ENCODE data around the gene BAG1.

Gene BAG1

GRCh38 chr9:33288828-33289483, 24.4 kb upstream of the BAG1 start:
- H3K4me1 ChIP-seq, result no peaks in the 10 kb centered on the region; the same call in 1 of the 2 replicates
- no peaks in the 10 kb centered on the region for H3K27me3 ChIP-seq
- no peak for DNase-seq
- H3K36me3 ChIP-seq, result peaks cover 11% of the 10 kb centered on the region
- TF ChIP-seq CTCF (IDR thresholded peaks at IDR 0.05; ENCODE audit: low read depth, low read length), result no peak
- no peak overlapping the region for H3K4me3 ChIP-seq (ENCODE audit: low read depth, low read length)
- H3K9me3 ChIP-seq, result no peaks in the 10 kb centered on the region

- Histone ChIP-seq H3K4me3 (ENCODE audit: low read depth, low read length) (no peak overlapping the region), H3K9me3 (no peaks in the 10 kb centered on the region), H3K36me3 (peaks cover 4% of the 10 kb centered on the region; the same call in 1 of the 2 replicates), H3K4me1 (no peaks in the 10 kb centered on the region; the same call in 1 of the 2 replicates), H3K27me3 (no peaks in the 10 kb centered on the region)
- no peak for DNase-seq
- no peak for TF ChIP-seq CTCF (IDR thresholded peaks at IDR 0.05; ENCODE audit: low read depth, low read length)
Observed at GRCh38 chr9:33288235-33288634, 23.7 kb upstream of the BAG1 start.

- peak; percentile 60 for DNase-seq
- no peaks in the 10 kb centered on the region for H3K27me3 ChIP-seq
- no peaks in the 10 kb centered on the region; the same call in 1 of the 2 replicates for H3K4me1 ChIP-seq
- 0 out of 2 replicates have a peak, but pooled peaks cover 2% of the 10 kb centered on the region for H3K36me3 ChIP-seq
- TF ChIP-seq CTCF (IDR thresholded peaks at IDR 0.05; ENCODE audit: low read depth, low read length), result peak; percentile 88
- no peaks in the 10 kb centered on the region for H3K9me3 ChIP-seq
- H3K4me3 ChIP-seq (ENCODE audit: low read depth, low read length), result no peak overlapping the region
Observed at GRCh38 chr9:33287087-33287490, 22.6 kb upstream of the BAG1 start.

- Histone ChIP-seq H3K27me3 (no peaks in the 10 kb centered on the region), H3K4me1 (no peaks in the 10 kb centered on the region), H3K36me3 (no peaks in the 10 kb centered on the region; the same call in 1 of the 2 replicates), H3K9me3 (no peaks in the 10 kb centered on the region), H3K4me3 (ENCODE audit: low read depth, low read length) (no peak overlapping the region)
- DNase-seq, result no peak
- TF ChIP-seq CTCF (IDR thresholded peaks at IDR 0.05; ENCODE audit: low read depth, low read length), result no peak
Observed at GRCh38 chr9:33285502-33285901, 21.0 kb upstream of the BAG1 start.

DNA sequence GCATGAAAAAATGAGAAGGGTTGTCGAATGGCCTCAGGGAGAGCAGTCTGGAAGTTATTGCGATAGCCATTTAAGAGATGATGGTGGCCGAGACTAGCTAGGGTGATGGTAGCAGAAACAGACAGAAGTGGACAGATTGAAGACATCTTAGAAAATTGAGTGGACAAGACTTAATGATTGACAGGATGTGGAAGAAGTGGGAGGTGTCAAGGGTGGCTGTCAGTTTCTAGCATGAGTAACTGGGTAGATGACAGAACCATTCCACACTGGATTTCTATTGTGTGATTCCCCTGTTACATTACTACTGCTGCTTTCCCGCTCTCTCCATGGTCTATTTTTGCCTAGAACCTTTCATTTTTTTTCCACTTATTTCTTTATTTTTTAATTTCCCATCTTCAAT, 13.0 kb upstream of the BAG1 start:
- Histone ChIP-seq H3K9me3 (no peaks in the 10 kb centered on the region), H3K4me1 (no peaks in the 10 kb centered on the region), H3K36me3 (peaks cover 44% of the 10 kb centered on the region), H3K4me3 (ENCODE audit: low read depth, low read length) (no peak overlapping the region), H3K27me3 (no peaks in the 10 kb centered on the region)
- no peak for TF ChIP-seq CTCF (IDR thresholded peaks at IDR 0.05; ENCODE audit: low read depth, low read length)
- DNase-seq, result no peak

- Histone ChIP-seq H3K4me1 (no peaks in the 10 kb centered on the region), H3K4me3 (ENCODE audit: low read depth, low read length) (no peak overlapping the region), H3K9me3 (no peaks in the 10 kb centered on the region), H3K36me3 (peaks cover 62% of the 10 kb centered on the region), H3K27me3 (no peaks in the 10 kb centered on the region)
- no peak for TF ChIP-seq CTCF (IDR thresholded peaks at IDR 0.05; ENCODE audit: low read depth, low read length)
- no peak for DNase-seq
Observed at GRCh38 chr9:33273972-33274328, 9.4 kb upstream of the BAG1 start.
